ENCODE measurements around the gene TRUB2.

GRCh38 chr9:128275198-128276007, 46.8 kb downstream of the TRUB2 start, which contains the start of gene GOLGA2:
- TF ChIP-seq, protein P1, sequence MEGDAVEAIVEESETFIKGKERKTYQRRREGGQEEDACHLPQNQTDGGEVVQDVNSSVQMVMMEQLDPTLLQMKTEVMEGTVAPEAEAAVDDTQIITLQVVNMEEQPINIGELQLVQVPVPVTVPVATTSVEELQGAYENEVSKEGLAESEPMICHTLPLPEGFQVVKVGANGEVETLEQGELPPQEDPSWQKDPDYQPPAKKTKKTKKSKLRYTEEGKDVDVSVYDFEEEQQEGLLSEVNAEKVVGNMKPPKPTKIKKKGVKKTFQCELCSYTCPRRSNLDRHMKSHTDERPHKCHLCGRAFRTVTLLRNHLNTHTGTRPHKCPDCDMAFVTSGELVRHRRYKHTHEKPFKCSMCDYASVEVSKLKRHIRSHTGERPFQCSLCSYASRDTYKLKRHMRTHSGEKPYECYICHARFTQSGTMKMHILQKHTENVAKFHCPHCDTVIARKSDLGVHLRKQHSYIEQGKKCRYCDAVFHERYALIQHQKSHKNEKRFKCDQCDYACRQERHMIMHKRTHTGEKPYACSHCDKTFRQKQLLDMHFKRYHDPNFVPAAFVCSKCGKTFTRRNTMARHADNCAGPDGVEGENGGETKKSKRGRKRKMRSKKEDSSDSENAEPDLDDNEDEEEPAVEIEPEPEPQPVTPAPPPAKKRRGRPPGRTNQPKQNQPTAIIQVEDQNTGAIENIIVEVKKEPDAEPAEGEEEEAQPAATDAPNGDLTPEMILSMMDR (optimal IDR thresholded peaks at IDR 0.05 in 1 of 3, IDR thresholded peaks at IDR 0.05 in 1 of 3, conservative IDR thresholded peaks at IDR 0.05 in 1 of 3; ENCODE audit: extremely low read depth in 1 of 3, insufficient read depth in 2 of 3, low read length in 3 of 3), result no peak
- TF ChIP-seq EZH2 (IDR thresholded peaks at IDR 0.05; ENCODE audit: low read length), result no peak

All from keratinocyte (primary cell).